HG03097 (cell line): ENCODE results near the gene BSPRY.
"Not testable (repeated sequence)": the region's sequence is repeated elsewhere in the genome, so short reads cannot be mapped to it uniquely, and the experiment has no call there.

Experiments
- ATAC-seq: cut with Tn5 transposase; IDR thresholded peaks from one replicate; pipeline ENCODE4 v1.9.1; 2021; ENCODE audit not compliant: unreplicated experiment, low FRiP score

Gene BSPRY

DNA sequence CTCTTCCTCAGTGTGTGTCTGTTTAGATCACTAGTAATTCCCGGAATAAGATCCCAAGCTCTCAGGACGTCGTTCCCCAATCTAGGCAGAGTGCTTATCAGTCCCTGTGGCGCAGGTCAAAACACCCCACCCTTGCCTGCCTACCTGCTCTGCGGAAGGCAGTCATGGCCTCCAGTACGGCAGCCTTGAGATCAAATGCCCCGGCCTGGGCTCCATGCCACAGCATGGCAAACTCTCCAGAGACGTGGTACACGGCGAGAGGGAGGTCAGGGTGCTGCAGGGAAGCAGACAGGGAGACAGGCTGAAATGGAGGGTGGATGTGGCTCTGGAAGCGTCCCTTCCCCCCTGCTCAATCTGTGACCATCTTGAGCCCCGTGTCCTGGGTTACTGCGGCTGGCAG is 39.5 kb downstream of the BSPRY start:
- no peak for ATAC-seq

DNA sequence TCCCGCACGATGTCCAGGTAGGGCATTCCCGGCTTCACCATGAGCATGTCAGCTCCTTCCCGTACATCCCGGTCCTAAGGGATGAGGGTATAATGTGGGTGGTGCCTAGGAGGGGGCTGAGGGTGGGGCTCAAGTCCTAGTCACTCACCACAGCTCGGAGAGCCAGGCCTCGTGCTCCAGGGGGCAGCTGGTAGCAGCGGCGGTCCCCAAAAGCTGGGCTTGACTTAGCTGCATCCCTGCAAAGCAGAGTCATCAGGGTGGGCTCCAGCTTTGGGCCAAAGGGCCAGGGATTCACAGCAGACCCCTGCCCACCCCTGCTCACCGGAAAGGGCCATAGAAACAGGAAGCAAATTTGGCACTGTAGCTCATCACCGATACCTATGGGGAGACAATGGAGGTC is 40.1 kb downstream of the BSPRY start:
- no peak for ATAC-seq

DNA sequence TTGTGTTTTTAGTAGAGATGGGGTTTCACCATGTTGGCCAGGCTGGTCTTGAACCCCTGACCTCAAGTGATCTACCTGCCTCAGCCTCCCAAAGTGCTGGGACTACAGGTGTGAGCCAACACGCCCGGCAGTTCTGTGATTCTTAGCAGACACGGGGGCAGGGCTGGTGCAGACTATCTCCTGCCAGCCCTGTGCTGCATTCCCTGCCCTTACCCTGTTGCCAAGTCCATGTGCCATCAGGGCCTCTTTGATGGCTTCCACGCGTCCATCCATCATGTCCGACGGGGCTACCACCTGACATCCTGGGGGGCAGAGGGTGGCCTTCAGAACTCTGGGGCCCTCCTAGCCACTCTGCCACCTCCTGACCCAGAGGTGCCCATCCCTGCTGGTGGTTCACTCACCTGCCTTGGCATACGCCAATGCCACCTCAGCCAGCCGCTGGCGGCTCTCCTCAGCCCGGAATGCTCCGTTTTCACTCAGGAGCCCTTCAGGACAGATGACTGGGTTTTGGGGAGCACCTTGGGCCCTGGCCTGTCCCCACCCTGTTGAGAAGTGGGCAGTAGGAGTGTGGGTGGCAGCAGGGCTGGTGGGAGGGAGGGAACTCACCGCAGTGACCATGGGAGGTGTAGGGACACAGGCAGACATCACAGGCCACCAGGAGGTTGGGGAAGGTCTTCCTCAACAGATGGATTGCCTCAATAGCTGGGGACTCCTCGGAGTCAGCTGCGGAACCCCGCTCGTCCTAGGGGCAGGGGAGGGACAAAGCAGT is 41.0 kb downstream of the BSPRY start:
- ATAC-seq: no peak

DNA sequence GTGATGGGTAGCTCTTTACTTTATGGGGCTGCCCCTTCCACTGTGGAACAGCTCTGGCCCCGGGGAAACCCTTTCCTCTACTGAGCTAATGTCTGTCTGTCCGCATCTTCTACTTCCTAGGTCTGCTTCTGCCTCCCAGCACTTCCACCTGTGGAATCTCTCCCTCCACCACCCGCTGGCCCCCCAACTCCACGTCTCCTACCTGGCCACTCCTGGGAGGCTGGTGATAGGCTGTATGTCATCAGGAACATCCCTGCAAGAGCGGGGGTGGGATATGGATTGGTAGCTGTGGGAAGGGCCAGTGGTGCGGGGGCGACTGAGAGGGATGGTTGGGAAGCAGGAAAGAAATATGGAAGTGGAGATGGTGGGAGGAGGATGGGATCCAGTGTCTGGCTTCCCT is 42.6 kb downstream of the BSPRY start:
- no peak for ATAC-seq

DNA sequence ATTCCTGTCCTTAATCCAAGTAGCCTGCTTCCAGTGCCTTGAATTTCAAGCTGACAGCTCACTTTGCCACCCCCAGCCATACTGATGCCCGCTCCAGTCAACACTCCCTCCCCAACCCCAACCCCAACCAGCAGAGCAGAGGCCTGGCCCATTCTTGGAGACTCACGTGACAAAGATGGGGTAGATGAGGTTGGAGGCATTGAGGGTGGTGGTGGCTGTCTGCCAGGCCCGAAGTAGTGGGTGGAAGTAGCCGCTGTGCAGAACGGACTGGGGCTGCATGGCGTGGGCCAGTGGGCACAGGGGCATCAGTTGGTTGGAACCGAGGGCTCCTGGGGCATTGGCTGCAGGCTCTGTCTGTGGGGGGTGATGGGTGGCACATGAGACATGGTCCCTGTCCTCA is 43.9 kb downstream of the BSPRY start:
- ATAC-seq: no peak

DNA sequence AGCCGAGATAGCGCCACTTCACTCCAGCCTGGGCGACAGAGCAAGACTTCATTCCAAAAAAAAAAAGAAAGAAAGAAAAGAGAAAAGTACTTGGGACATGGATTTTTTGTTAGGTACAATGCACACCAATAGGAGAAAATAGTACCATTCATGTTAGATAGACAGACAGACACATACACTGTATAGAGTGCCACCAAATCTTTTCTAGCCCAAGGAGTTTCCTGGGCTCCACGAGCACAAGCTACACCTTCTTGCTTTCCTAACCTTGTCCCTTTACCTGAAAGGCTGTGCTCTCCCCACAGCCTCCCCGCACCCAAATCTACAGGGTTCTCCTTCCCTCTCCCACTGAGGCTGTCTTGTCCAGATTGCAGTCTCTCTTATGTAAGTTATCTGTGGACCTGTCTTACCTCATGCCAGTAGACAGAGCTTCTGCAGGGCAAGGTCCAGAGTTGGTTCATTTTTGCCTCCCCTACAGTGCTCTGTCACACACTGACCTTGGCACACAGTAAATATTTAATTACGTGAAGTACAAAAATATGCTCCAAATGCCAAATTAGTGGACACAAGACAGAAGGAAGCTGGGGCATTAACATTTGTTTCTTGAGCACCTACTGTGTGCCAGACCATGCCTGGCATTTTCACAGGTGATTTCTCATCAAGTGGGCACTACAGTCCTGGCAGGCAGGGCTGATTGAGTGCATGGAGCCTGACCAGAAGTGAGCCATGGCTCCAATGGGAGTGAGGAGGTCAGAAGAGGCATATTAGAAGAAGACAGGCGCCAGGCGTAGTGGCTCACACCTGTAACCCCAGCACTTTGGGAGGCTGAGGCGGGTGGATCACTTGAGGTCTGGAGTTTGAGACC is 45.9 kb downstream of the BSPRY start:
- no peak for ATAC-seq

DNA sequence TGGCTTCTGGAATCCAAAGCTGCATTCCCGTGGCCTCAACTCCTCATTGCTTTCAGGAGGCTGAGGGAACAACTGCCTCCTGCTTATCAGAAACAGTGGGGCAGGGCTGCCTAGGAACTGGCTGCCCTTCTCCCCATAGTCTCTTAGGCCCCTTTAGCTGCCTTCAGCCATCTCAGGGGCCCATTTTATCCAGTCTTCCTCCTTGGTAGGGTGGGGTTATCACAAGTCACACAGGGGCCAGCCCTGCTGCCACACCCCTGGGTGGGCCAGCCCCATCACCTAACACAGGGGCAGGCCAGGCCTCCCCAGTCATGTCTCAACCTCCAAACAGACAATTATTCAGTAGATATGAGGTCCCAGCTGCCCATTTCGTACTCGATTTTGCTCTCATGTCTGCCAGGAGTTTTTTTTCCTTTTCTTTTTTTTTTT is 47.9 kb downstream of the BSPRY start:
- no peak for ATAC-seq

DNA sequence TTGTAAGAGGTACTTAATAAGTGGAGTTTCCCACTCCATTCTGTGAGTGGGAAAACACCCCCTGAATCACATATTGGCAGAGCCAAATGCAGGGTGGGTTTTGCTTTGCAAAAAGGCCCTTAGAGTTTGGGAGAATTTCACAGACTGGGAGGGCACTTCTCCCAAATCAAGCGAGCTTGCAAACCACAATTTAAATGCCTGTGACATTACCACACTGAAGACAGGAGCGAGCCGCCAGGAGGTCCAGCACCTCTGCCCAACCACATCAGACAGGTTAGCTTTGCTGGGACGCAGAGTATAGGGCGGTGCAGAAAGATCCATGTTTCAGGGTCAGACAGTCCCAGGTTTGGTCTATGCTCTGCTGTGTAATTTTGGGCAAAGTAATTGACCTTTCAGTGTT is 49.5 kb downstream of the BSPRY start:
- no peak for ATAC-seq

DNA sequence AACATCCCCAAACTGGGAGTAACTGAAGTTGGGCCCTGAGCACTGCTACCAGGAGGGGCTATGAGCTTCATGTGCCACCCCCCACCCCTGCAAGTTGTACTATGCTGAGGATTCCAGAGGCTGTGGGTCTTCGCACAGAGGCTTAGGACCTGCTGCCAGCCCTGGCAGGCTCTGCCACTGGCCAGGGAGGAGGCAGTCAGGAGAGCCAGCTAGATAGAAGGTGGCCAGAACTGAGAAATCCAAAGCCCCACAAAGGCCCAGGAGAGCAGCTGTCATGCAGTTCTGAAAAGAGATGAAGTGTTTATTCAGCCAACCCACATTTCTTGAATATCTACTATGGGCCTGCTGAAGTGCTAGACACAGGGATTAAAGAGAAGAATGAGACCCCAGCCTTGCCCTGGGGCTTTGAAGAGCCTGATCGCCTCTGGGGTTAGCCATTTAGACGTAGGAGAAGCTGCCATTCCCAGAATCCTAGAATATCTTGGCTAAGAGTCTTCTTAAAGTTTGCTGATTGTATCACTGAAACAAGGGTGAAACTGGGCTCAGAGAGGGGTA is 50.4 kb downstream of the BSPRY start:
- ATAC-seq: no peak

DNA sequence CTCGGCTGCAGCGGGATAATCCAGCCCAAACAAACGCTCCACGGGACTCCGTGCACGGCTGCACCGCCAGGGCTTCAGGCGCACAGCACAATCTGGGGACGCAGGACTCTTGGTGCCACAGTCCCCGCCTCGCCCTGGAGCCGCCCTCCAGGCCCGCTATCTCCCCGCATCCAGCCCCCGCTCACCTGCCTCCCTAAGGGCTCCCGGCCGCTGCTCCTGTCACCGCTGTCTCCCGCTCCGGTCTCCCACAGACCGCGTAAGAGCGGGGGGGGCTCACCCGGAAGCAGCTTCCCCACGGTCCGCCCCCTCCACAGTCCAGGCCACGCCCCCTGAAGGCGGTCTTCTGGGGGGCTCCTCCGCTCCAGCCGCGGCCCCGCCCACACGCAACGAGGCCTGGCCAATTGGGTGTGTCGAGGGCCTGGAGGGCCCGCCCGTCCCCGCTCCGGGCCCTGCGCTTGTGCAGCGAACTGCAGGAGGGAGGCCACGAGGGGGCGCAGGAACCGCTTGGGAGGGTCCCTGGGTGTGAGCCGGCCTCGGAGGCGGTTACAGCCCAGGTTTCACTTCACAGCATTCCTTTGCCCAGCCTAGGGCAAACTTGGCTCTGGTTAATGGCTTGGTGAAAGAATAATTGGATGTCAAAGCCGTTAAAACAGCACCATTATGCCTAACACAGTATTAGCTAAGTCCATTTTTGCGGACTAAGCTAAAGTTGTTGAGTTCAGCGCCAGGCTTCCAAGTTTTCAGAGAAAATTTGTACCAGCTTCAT is 51.9 kb downstream of the BSPRY start, which contains the start of gene ALAD:
Gene ALAD (minus strand): TSS at position 258 of the 766 bp plus-strand sequence. CDS start 7,725 bp downstream, outside the sequence.
- peak; percentile 97 for ATAC-seq

DNA sequence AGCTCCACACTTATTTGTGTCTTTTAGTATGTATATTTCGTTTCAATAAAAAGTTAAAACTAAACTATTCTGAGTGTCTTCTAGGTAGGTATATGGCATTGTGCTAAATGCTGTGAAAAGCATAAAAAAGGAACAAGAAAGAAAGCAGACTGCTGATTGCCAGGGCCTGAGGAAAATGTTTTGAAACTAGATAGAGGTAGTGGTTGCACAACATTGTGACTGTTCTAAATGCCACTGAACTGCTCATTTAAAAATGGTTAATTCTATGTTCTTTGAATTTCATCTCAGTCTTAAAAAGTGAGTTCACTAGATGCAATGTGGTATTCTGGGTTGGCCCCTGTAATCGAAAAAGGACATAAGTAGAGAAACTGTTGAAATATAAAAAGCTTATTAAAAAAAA is 54.3 kb downstream of the BSPRY start:
- no peak for ATAC-seq

DNA sequence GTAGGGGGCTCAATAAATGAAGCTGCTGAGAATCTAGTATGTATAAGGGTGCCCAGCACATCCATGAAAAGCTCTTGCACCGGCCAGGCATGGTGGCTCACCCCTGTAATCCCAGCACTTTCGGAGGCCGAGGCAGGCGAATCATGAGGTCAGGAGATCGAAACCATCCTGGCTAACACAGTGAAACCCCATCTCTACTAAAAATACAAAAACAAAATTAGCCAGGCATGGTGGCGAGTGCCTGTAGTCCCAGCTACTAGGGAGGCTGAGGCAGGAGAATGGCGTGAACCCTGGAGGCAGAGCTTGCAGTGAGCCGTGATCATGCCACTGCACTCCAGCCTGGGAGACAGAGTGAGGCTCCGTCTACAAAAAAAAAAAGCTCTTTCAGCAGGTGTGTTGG is 57.0 kb downstream of the BSPRY start:
- not testable (repeated sequence) for ATAC-seq

DNA sequence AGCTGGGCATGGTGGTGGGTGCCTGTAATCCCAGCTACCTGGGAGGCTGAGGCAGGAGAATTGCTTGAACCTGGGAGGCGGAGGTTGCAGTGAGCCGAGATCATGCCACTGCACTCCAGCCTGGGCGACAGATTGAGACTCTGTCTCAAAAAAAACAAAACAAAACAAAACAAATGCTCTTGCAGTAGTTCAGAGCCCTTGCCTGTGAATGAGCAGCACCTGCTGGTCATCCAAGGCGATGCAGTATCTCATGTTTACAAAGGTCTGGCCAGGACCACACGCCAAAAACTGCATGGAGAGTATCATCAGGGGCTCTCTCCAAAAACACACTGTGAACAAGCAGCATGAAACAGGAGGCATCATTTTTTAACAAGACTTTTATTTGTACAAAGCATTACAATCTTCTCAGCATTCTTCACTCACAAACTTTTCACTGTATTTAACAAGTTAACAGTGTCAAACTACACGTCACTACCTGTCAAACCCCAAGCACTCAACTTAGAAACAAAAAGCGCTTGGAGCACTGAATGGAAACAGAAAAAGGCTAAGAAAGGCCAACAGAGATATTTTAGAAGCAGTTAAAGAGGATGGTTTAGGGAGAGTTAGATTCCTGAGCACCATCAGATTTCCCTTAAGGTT is 57.7 kb downstream of the BSPRY start:
- ATAC-seq: peak; percentile 30

DNA sequence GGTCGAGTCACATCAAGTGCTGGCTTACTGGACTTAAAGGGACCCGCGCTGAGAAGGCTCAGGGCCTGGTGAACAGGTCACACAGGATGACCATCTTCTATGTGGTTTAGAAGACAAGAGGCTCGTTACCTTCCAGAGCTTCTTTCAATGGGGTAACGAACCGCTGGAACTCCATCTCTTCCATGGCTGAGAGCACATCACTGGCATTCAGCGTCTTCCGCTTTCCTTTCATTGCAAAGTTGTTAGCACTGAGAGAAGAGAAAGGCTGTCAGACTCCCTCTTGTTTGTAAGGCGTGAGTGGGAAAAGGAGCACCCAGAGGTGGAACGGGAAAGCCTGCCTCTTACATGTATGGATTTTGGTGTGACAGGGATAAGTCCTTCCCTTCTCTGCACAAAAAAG is 60.1 kb downstream of the BSPRY start:
- ATAC-seq: no peak

DNA sequence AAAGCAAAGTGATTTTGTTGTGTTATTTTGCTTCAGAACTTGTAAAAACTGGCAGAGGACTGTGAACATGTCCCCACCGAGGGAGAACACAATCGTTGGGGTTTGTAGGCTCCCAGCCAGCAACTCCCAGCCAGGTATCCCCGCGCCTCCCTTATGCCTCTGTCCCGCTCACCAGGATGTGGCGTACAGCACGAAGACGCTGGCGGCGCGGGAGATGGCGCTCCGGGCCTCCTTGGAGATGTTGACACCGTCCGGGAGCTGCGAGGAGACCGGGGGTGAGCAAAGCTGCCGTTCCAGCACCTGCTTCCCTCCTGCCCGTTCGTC is 60.5 kb downstream of the BSPRY start:
- ATAC-seq: peak; percentile 4

DNA sequence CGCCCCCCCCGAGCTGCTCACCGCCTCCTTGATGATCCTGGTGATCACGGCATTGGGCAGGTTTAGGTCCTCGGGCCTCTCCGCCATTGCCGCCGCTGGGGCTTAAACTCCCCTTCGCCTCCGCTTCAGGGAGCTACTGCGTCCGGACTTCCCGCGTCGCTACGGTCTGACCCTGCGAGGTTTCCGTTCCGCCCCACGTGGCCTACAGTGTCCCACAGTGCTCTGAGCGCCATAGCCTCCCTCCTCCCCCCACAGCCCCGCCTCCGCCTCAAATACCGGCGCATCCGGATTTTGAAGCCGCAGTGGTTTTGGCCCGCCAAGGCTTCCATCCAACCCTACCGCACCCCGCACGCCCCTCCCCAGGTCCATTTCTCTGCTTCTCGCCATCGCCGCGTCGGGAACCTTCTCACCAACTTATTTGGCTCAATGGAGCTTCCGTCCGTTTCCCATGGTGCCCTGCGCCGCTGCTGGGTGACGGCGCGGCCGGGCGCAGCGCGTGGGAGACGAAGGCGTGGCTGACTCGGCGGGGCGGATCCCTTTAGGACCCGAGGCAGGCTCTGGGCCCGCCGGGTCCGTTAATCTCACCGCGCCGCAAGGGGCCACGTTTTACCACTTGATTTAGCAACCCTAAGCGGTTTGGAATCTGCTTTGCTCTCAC is 61.0 kb downstream of the BSPRY start, which contains the start of the genes C9orf43 and POLE3:
Gene C9orf43 (plus strand): TSS at position 541 of the 658 bp plus-strand sequence. CDS start 2,747 bp downstream, outside the sequence.
Gene POLE3 (minus strand): TSS at position 469 of the 658 bp plus-strand sequence. CDS start 382 bp downstream, at position 87.
- ATAC-seq: peak; percentile 91

DNA sequence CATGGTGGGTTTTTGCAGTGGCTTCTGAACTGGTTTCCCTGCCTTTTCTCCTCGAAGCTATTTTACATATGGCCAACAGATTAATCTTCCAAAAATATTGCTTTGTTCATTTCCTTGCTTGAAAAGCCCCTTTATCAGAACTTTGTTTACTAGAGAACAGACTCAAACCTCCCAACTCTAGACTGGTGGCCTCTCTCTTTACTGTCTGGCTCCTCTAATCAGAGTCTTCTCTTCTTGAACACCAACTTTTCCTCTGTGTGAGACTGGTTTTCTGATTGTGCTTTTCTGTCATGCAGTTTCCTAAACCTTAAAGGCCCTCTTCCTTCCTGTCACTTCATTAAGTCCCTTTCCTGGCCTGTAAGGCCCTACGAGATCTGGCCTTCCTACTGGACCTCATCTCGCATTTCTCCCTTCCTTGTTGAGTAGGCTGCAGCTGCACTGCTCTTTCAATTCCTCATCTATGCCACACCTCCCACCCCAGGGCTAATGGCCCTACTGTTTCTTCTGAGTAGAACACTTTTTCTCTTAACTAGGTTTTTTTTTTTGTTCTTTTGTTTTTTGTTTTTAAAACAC is 66.9 kb downstream of the BSPRY start:
- peak; percentile 54 for ATAC-seq

DNA sequence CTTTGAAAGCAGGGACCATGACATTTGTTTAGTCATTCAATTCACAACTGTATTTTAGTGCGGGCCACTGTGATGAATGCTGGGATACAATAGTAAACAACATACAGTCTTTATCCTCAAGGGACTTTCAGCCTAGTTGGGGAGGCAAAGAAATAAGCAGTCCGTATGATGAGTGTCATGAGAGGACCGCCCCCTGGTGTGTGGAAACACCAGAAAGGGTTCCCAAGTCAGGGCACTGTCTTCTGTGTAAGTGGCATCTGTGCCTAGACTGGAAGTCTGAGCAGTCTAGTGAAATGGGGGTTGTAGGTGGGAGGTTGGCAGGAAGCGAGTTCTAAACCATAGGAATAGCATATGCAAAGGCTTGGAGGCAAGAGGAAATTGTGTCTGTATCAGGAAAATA is 68.0 kb downstream of the BSPRY start:
- ATAC-seq: no peak
